Colonic mucosa (tissue), 4 donors: ENCODE measurements around the gene SHF. TPM values are rescaled to one million over a fixed set of nuclear protein-coding genes. Genes with fewer than 3 reads are reported as not detected.

Source experiments
- DNase-seq: peaks from one replicate; pipeline ENCODE4 v3.0.0-alpha.2; 2020
- H3K27ac ChIP-seq: fragments of 200-600 bp; one replicate; pipeline ENCODE4 v1.8.0; 2021
- H3K27me3 ChIP-seq: fragments of 200-600 bp; one replicate; pipeline ENCODE4 v1.8.0; 2021
- H3K36me3 ChIP-seq: fragments of 200-600 bp; one replicate; pipeline ENCODE4 v1.8.0; 2021
- H3K4me1 ChIP-seq: fragments of 200-600 bp; one replicate; pipeline ENCODE4 v1.8.0; 2021; ENCODE audit warnings: mild to moderate bottlenecking
- H3K4me3 ChIP-seq: fragments of 200-600 bp; one replicate; pipeline ENCODE4 v1.8.0; 2021
- H3K9ac ChIP-seq, 2 donors: one replicate each; pipeline ENCODE4 v1.7.0; 2013; ENCODE audit warnings: control low read depth in 2 of 2, low read depth in 2 of 2, low read length in 2 of 2
- H3K9me3 ChIP-seq: fragments of 200-600 bp; one replicate; pipeline ENCODE4 v1.8.0; 2021
- CTCF ChIP-seq: fragments of 200-600 bp; IDR thresholded peaks from one replicate; pipeline ENCODE4 v1.8.0; 2022; ENCODE audit warnings: antibody characterized with exemption, mild to moderate bottlenecking
- intact Hi-C: fragments of 100-400 bp; cut with DNase I; formaldehyde crosslinking; loops from one replicate; pipeline ENCODE4 v1.14.1; 2022
- total RNA-seq, 2 donors: library from RNA; stranded (reverse); fragmentation: NEBNext Ultra II Directional in 1 of 2; extraction: Animal tissue kit (Norgen Biotek cat#: 25700) in 1 of 2; gene quantifications; one replicate each; pipeline ENCODE4 v1.2.1, GENCODE V29; 2021
- donor health status: healthy.
- donor health status: DM: no; HTN: no; CAD: no.
- donor health status: DM: no; HTN: no; CAD: no.

SHF gene
- total RNA-seq, 2 donors from 2014 or later: 8.7 to 14.7 TPM

- peak overlapping the region; percentile 95 for H3K27ac ChIP-seq
- peak; percentile 76 for TF ChIP-seq CTCF
- no peaks in the 10 kb centered on the region for H3K27me3 ChIP-seq
- intact Hi-C loops: no loop called here
- H3K9me3 ChIP-seq: no peaks in the 10 kb centered on the region
- peak overlapping the region; percentile 74 to 100 for H3K9ac ChIP-seq
- H3K36me3 ChIP-seq: no peaks in the 10 kb centered on the region
- peak overlapping the region; percentile 45 for H3K4me3 ChIP-seq
- peak; percentile 97 for DNase-seq
- no peaks in the 10 kb centered on the region for H3K4me1 ChIP-seq
These were observed 10.8 kb upstream of the SHF start for GRCh38 chr15:45198337-45199135.

- Histone ChIP-seq H3K36me3 (no peaks in the 10 kb centered on the region), H3K27ac (no peak overlapping the region), H3K27me3 (no peaks in the 10 kb centered on the region), H3K4me1 (no peaks in the 10 kb centered on the region), H3K9ac (no peak overlapping the region), H3K4me3 (no peak overlapping the region), H3K9me3 (no peaks in the 10 kb centered on the region)
- intact Hi-C loops: no loop called here
- no peak for DNase-seq
- no peak for TF ChIP-seq CTCF
These were observed 9.7 kb upstream of the SHF start for GRCh38 chr15:45197512-45197911.

- Histone ChIP-seq H3K27me3 (no peaks in the 10 kb centered on the region), H3K4me1 (no peaks in the 10 kb centered on the region), H3K36me3 (no peaks in the 10 kb centered on the region), H3K9ac (no peak overlapping the region), H3K9me3 (no peaks in the 10 kb centered on the region), H3K27ac (peak overlapping the region; percentile 32), H3K4me3 (peak overlapping the region; percentile 50)
- DNase-seq: no peak
- TF ChIP-seq CTCF: no peak
- intact Hi-C loops: no loop called here
These were observed 230 bp downstream of the SHF start for GRCh38 chr15:45187578-45187893.

- H3K9me3 ChIP-seq: no peaks in the 10 kb centered on the region
- peak overlapping the region; percentile 26 to 48 for H3K9ac ChIP-seq
- H3K36me3 ChIP-seq: no peaks in the 10 kb centered on the region
- peak overlapping the region; percentile 32 for H3K27ac ChIP-seq
- H3K27me3 ChIP-seq: no peaks in the 10 kb centered on the region
- TF ChIP-seq CTCF: no peak
- H3K4me1 ChIP-seq: no peaks in the 10 kb centered on the region
- intact Hi-C loops: no loop called here
- peak overlapping the region; percentile 50 for H3K4me3 ChIP-seq
- DNase-seq: peak; percentile 45
These were observed 792 bp downstream of the SHF start for GRCh38 chr15:45186771-45187577.

- Histone ChIP-seq H3K36me3 (no peaks in the 10 kb centered on the region), H3K27ac (peak overlapping the region; percentile 32), H3K9ac (peak overlapping the region in 1 of 2 donors; percentile 48), H3K4me3 (peak overlapping the region; percentile 50), H3K27me3 (no peaks in the 10 kb centered on the region), H3K4me1 (no peaks in the 10 kb centered on the region), H3K9me3 (no peaks in the 10 kb centered on the region)
- intact Hi-C loops: no loop called here
- TF ChIP-seq CTCF: no peak
- DNase-seq: peak; percentile 28
These were observed 1.6 kb downstream of the SHF start for GRCh38 chr15:45185903-45186770.
